ENCODE data around the gene SUSD6. TPM values are rescaled to one million over a fixed set of nuclear protein-coding genes. Genes with fewer than 3 reads are reported as not detected.

Gene SUSD6
- polyA plus RNA-seq, 4 donors: 18.5 to 28.3 (median 21.4) TPM

- no peak for DNase-seq (ENCODE audit: low read depth in 4 of 4, low spot score in 3 of 4)
Observed at GRCh38 chr14:69669375-69669774, 58.0 kb downstream of the SUSD6 start.

GRCh38 chr14:69670093-69670492, 58.7 kb downstream of the SUSD6 start:
- DNase-seq (ENCODE audit: low read depth in 4 of 4, low spot score in 3 of 4): no peak

- DNase-seq (ENCODE audit: low read depth in 4 of 4, low spot score in 3 of 4): no peak
Observed at GRCh38 chr14:69671365-69672030, 60.1 kb downstream of the SUSD6 start.

- no peak for DNase-seq (ENCODE audit: low read depth in 4 of 4, low spot score in 3 of 4)
Observed at GRCh38 chr14:69672356-69672755, 61.0 kb downstream of the SUSD6 start.

- no peak for DNase-seq (ENCODE audit: low read depth in 4 of 4, low spot score in 3 of 4)
Observed at GRCh38 chr14:69673104-69673503, 61.7 kb downstream of the SUSD6 start.

- DNase-seq (ENCODE audit: low read depth in 4 of 4, low spot score in 3 of 4): no peak
Observed at GRCh38 chr14:69673578-69674305, 62.3 kb downstream of the SUSD6 start.

GRCh38 chr14:69674546-69675244, 63.3 kb downstream of the SUSD6 start:
- DNase-seq (ENCODE audit: low read depth in 4 of 4, low spot score in 3 of 4): no peak

GRCh38 chr14:69675245-69675583, 63.8 kb downstream of the SUSD6 start:
- no peak for DNase-seq (ENCODE audit: low read depth in 4 of 4, low spot score in 3 of 4)

- no peak for DNase-seq (ENCODE audit: low read depth in 4 of 4, low spot score in 3 of 4)
Observed at GRCh38 chr14:69675877-69676416, 64.6 kb downstream of the SUSD6 start.

GRCh38 chr14:69676723-69677122, 65.3 kb downstream of the SUSD6 start:
- DNase-seq (ENCODE audit: low read depth in 4 of 4, low spot score in 3 of 4): no peak

GRCh38 chr14:69680297-69680696, 68.9 kb downstream of the SUSD6 start:
- DNase-seq (ENCODE audit: low read depth in 4 of 4, low spot score in 3 of 4): no peak

- no peak for DNase-seq (ENCODE audit: low read depth in 4 of 4, low spot score in 3 of 4)
Observed at GRCh38 chr14:69682136-69682535, 70.7 kb downstream of the SUSD6 start.

- DNase-seq (ENCODE audit: low read depth in 4 of 4, low spot score in 3 of 4): no peak
Observed at GRCh38 chr14:69682621-69683263, 71.3 kb downstream of the SUSD6 start.

- DNase-seq (ENCODE audit: low read depth in 4 of 4, low spot score in 3 of 4): no peak
Observed at GRCh38 chr14:69683971-69684370, 72.6 kb downstream of the SUSD6 start.

GRCh38 chr14:69684461-69685217, 73.2 kb downstream of the SUSD6 start:
- DNase-seq (ENCODE audit: low read depth in 4 of 4, low spot score in 3 of 4): no peak

- no peak for DNase-seq (ENCODE audit: low read depth in 4 of 4, low spot score in 3 of 4)
Observed at GRCh38 chr14:69685218-69685616, 73.8 kb downstream of the SUSD6 start.

- no peak for DNase-seq (ENCODE audit: low read depth in 4 of 4, low spot score in 3 of 4)
Observed at GRCh38 chr14:69685716-69686115, 74.3 kb downstream of the SUSD6 start.

- no peak for DNase-seq (ENCODE audit: low read depth in 4 of 4, low spot score in 3 of 4)
Observed at GRCh38 chr14:69687606-69688298, 76.4 kb downstream of the SUSD6 start.

GRCh38 chr14:69688299-69688649, 76.9 kb downstream of the SUSD6 start:
- DNase-seq (ENCODE audit: low read depth in 4 of 4, low spot score in 3 of 4): no peak

GRCh38 chr14:69690042-69690441, 78.6 kb downstream of the SUSD6 start:
- no peak for DNase-seq (ENCODE audit: low read depth in 4 of 4, low spot score in 3 of 4)
